GM19351 (cell line): ENCODE measurements around the gene SLITRK3.

Source experiments
- ATAC-seq: cut with Tn5 transposase; IDR thresholded peaks from one replicate; pipeline ENCODE4 v1.9.1; 2021; ENCODE audit warnings: mild to moderate bottlenecking, moderate library complexity; ENCODE audit not compliant: unreplicated experiment

SLITRK3 gene

GRCh38 chr3:165195640-165196576 is at the start of gene SLITRK3:
TSS of gene SLITRK3 (minus strand) at chr3:165196384. CDS start at chr3:165190830, 5,554 bp downstream.
- no peak for ATAC-seq

DNA sequence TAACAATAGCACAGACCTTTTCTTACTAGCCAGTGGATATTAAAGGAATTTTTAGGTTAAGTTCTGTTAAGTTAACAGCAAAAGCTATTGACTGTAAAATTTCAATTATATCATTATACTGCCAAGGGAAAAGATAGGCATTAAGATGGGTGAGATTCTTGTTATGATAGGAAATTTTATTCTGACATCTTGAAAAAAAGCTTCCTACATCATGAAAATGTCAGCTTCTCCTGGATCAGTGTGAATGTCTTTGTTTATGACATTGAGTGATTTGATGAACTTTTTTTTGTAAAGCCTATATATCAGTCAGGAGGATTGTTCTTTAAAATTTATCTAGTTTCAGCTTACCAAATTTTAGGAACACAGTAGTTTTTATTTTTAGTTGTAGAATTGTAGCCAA is 47.4 kb upstream of the SLITRK3 start:
- ATAC-seq = no peak

DNA sequence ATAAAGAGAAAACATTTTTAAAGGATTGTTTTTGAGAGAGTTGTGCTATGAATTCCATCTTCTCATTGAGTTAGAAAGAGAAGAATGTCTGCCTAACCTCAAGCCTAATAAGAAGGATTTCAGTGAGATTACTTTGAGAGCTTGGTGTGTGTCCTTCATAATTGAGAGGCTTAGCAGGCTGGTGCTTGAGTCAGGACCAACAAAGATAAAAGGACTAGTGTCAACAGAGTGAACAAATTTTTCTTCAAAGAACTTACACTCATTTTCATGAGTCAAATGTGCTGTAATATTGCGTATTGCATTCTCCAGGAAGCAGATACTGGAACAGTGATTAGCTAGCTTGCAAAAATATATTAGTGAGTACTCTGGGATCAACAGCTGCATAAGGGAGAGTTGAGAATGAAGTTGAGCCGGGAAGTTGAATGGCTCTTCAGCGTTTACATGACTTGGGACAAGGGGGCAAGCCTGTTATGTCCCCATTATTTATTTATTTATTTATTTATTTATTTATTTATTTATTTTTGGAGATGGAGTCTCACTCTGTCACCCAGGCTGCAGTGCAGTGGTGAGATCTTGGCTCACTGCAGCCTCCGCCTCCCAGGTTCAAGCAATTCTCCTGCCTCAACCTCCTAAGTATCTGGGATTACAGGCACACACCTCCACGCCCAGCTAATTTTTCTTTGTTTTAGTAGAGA is 37.5 kb upstream of the SLITRK3 start:
- no peak for ATAC-seq

DNA sequence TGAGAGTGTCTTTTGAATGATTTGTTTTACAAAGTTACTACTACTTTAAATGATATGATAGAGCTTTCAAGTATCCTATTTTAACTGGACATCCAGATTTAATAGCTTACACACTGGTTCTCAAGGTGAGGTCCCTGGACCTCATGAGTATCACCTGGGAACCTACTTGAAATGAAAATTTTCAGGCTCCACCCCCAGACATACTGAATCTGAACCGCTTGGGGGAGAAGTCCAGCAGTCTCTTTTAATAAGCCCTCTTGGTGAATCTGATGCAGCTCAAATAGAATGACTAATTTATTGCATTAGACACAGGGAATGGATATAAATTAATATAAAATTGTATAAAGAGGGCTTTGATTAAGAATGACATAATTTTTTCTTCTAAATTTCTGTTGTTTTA is 29.4 kb upstream of the SLITRK3 start:
- ATAC-seq = no peak

- no peak for ATAC-seq
Measured at GRCh38 chr3:165217739-165218138, 21.6 kb upstream of the SLITRK3 start.

GRCh38 chr3:165212580-165212979 is 16.4 kb upstream of the SLITRK3 start:
- no peak for ATAC-seq

DNA sequence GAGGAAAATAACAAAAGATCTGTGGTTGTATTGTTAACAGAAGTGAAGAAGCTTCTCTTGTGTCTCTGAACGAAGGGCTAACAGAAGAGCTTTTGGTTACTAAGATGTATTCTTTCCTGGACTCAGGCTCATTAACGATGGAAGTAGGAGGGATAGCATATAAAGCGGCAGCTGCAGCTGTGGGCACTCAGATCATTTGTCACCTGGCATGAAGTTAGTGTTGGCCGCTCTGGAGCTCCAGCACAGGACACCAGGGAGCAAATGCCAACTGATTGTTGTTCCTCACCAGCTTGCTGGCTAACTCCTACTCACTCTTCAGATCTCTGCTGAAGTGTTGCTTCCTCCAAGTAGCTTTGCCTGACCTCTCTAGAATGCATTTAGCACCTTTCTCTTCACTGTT is 15.5 kb upstream of the SLITRK3 start:
- no peak for ATAC-seq

- no peak for ATAC-seq
Measured at GRCh38 chr3:165210727-165211126, 14.5 kb upstream of the SLITRK3 start.

- no peak for ATAC-seq
Measured at GRCh38 chr3:165210132-165210531, 13.9 kb upstream of the SLITRK3 start.

- peak; percentile 96 for ATAC-seq
Measured at GRCh38 chr3:165206454-165207266, 10.5 kb upstream of the SLITRK3 start.

DNA sequence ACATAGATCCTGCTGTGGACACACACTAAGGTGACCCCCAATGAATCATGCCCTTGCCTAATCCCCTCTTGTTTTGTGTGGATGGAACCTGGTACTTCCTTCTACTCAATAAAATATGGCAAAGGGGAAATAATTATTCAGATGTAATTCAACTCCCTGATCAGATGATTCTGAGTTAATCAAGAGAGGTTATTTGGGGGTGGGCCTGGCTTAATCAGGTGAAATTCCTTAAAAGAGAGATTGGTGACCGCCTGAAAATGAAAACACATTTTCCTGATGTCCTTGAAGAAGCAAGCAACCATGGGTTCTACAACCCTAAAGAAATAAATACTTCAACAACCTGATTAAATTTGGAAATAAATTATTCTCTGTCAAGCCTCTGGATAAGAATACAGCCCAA is 8.3 kb upstream of the SLITRK3 start:
- no peak for ATAC-seq

DNA sequence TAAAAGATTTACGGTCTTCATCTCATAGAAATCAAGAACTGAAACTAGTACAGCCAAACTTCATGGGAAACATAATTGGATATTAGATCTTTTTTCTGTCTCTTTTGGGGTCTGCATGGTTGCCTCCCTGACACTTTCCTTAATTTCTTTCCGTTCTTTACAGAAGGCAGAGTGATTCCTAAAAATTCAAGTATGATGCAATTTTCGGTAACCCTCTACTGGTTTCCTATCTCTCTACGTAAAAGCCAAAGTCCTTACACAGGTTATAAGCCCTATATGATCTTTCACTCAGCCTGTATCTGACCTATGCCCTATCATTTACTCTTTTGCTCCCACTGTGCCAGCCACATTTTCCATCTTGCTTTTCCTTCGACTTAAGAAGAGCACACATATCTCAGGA is 6.8 kb upstream of the SLITRK3 start:
- ATAC-seq = no peak

- no peak for ATAC-seq
Measured at GRCh38 chr3:165201964-165202363, 5.8 kb upstream of the SLITRK3 start.

DNA sequence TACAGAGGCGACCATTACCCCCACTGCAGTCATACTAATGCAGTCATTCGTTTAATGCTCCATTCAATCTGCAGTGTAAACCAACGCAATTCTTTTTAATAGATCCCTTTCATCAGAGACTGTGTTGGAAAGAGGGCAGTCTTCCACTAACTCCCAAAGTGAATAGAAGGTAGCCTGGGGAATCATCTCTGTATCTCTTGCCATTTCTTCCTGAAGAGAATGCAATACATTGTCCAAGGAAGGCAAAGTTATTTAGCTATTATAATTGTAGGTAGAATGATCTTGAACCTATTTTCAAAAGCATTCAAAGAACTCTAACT is 1.3 kb upstream of the SLITRK3 start:
- ATAC-seq = no peak

GRCh38 chr3:165196577-165197480 is 645 bp upstream of the SLITRK3 start:
- no peak for ATAC-seq

DNA sequence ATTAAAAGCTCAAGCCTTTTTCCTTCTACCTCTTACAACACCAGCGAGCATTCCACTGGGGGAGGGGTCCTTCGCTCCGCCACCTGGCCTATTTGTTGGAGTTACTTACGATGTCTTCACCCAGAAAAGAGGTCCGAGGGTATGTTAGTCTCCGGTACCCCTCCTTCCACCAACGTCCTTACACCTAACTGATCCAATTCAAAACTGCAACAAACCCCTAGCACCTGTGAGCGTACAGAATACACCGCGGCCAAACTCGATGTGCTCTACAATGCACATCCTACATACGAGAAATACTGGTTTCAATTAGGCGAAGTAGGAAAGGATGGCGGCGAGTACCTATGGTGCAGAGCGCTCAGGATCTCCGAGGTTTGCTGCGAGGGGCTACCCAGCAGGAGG is 944 bp downstream of the SLITRK3 start:
- no peak for ATAC-seq

DNA sequence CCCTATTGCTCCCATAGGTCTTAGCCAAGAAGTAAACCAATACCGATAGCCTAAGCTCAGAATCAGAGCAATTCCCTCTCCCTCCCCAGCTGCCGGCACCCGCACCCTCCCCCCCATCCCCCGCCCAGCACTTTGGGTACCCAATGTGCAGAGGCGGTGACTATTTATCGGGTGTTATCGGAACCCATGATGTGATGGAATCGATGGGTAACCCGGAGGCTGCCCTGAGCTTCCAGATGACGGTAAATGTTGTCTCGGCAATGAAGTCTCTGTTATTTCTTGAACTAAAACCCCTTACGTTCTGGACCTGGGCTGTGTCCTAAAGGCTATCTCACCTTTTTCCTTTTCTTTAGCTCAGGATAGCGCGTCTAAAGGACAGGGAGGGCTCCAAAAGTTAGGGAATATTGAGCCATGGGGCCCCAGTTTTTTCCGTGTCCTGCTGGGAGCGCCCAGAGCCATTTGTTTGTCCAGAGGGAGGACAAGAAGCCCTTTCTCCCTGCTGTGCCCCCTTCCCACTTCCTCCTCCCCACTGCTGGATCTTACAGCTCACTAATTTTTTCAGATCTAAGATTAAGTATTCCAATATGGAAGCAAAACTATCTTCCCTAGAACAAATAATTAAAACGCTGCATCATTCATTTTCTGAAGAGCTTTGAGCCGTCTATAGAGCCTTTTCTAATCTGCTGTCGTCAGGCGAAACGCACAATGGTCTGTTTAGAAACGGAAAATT is 1.5 kb downstream of the SLITRK3 start:
- no peak for ATAC-seq

GRCh38 chr3:165193366-165194254 is 2.6 kb downstream of the SLITRK3 start:
- no peak for ATAC-seq
